AG10803 (cell line): Measurements from ENCODE around the gene SERPINA1.
"Not testable (repeated sequence)": the region's sequence is repeated elsewhere in the genome, so short reads cannot be mapped to it uniquely, and the experiment has no call there.

Experiments
- DNase-seq: peaks from one replicate; pipeline ENCODE4 v3.0.0; 2010; ENCODE audit warnings: low read depth
- H3K4me3 ChIP-seq: 2 replicates; pipeline ENCODE4 v1.5.1; 2011; ENCODE audit warnings: mild to moderate bottlenecking, low read length, control low read depth
- TF ChIP-seq, protein P1 (sequence below): conservative IDR thresholded peaks from 2 replicates; pipeline ENCODE4 v1.5.1; 2011; ENCODE audit warnings: mild to moderate bottlenecking, low read length, control low read depth, inconsistent platforms

The SERPINA1 gene

DNA sequence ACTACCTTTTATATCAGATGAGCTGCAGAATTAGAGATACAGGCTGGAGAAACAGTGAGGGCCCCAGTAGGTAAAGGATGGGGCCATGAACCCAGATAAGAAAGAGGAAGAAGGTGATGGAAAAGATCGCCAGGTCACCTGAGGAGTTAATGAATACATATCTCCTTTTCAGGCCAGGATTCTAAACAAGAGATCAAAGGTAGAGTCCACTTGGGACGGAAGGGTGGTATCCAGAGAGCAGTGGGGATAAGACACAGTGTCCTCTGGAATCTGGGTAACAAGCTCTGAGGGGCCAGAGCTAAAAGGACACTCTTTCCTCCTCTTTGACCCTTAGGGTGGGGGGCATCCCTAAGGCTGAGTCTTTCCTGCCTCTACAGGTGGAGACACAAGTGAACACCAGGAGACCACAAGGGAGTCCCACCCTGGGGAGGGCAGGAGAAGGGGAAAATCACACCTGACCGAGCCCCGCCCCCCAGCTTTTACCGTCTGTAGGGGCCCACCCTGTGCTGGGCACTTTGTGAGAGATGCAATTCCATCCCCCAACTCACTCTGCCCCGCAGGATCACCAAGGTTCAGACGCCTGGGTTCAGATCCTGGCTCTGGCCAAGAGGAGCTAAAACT, 27.3 kb downstream of the SERPINA1 start:
- TF ChIP-seq, protein P1, sequence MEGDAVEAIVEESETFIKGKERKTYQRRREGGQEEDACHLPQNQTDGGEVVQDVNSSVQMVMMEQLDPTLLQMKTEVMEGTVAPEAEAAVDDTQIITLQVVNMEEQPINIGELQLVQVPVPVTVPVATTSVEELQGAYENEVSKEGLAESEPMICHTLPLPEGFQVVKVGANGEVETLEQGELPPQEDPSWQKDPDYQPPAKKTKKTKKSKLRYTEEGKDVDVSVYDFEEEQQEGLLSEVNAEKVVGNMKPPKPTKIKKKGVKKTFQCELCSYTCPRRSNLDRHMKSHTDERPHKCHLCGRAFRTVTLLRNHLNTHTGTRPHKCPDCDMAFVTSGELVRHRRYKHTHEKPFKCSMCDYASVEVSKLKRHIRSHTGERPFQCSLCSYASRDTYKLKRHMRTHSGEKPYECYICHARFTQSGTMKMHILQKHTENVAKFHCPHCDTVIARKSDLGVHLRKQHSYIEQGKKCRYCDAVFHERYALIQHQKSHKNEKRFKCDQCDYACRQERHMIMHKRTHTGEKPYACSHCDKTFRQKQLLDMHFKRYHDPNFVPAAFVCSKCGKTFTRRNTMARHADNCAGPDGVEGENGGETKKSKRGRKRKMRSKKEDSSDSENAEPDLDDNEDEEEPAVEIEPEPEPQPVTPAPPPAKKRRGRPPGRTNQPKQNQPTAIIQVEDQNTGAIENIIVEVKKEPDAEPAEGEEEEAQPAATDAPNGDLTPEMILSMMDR = no peak
- no peak for DNase-seq
- H3K4me3 ChIP-seq = no peak overlapping the region

DNA sequence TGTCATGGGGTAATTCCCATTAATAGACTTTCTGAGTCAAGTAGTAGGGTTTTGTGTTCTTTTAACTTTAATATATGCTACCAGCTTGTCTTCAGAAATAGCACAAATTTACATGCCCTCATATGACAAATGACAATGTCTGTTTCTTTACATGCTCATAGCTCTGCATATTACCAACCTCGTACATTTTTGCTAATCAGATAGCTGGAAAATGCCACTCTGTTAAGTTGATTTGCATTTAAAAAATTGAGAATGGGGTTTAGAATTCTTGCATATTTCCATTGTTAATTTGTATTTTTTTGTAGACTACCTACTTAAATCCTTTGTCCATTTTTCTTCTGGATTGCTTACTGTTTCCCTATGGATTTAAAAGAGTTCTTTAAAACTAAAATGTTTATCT, 31.2 kb downstream of the SERPINA1 start:
- H3K4me3 ChIP-seq = no peak overlapping the region
- TF ChIP-seq, protein P1 = no peak
- no peak for DNase-seq

- DNase-seq = no peak
- TF ChIP-seq, protein P1 = no peak
- H3K4me3 ChIP-seq = no peak overlapping the region
These were observed 31.9 kb downstream of the SERPINA1 start for GRCh38 chr14:94356379-94357056.

DNA sequence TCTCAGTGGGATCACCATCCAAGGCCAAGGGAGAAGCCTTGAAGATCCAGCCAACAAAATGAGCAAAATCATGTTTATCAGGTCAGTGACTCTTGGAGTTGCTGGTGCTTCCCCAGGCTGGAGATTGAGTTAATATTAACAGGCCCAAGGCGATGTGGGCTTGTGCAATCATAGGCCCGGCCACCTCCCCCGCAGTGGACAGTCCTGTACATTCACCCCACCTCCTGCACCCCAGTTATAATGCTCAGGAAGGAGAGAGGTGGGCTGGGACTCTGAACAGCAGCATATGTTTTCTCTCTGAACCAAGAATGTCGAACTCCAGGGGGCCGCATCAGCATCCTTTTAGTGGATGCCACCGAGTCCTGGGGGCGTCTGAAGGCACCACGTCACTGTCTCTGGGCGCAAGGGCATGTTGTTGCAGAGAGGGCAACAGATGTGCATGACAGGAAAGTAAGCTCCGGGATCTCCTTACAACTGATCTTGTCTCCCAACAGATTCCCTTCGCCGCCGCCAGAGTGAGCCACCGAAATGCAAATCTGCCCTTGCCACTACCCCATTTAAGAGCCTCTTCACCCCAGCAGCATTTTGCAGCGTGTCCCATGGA, 33.1 kb downstream of the SERPINA1 start:
- H3K4me3 ChIP-seq = no peak overlapping the region
- TF ChIP-seq, protein P1 = peak; percentile 70
- peak; percentile 76 for DNase-seq

DNA sequence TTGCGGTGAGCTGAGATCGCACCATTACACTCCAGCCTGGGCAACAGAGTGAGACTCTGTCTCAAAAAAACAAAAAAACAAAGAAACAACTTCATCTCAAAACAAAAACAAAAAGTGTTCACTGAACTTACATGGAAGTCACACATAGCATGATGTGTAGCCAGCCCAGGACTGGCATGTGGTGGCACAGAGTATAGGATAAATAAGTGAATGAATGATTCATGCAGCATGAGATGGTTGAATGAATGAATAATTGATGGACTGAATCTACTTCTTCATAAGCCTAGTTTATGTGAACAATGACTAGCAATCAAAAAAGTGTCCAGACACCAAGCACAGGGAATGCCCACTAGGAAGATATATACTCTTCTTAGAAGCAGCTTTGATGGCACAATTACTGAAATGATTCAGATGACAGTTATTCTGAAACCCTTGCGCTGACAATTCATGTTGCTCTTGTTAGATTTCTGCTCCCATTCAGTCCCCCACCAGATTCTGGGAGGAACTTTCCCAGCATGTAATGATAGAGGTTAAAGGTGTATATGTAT, 33.7 kb downstream of the SERPINA1 start:
- TF ChIP-seq, protein P1 = no peak
- DNase-seq = no peak
- H3K4me3 ChIP-seq = no peak overlapping the region

DNA sequence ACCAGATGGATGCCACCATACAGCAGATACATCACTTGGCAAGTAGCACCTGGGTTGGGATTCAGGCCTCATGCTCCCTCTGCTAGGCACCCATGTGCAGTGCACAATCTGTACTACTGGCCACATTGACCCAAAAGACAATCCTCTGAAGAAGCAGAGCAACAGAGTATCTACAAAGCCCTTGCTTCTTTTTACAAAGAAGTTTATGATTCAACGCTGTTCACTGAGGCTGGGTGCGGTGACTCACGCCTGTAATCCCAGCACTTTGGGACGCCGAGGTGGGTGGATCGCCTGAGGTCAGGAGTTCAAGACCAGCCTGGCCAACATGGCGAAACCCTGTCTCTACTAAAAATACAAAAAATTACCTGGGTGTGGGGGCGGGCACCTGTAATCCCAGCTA, 34.2 kb downstream of the SERPINA1 start:
- DNase-seq, H3K4me3 ChIP-seq: not testable (repeated sequence)

DNA sequence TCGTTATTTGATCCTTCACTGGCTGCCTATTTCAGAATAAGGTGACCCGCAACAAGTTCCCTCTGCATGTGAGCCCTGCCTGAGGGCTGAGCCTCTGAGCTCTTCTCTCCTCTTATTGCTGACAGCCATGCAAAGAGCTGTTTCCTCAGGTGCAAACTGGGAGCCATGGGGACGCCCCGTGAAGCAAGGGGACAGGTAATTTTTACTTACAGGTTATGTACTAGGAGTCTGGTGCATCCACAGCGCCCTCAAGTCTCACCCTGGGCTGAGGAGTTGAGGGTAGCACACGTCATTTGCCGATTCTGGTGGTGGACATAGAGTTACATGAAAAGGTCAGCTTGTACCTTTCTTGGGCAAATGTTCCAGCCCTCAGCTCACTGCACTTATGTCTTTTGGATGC, 39.1 kb downstream of the SERPINA1 start:
- no peak overlapping the region for H3K4me3 ChIP-seq
- no peak for DNase-seq
- TF ChIP-seq, protein P1 = no peak
